Activated naive CD8-positive, alpha-beta T cell treated with anti-CD3 and anti-CD28 coated beads, Interleukin-2, amount 50 U/mL, for 24 hours (primary cell): ENCODE results near the gene MLLT6.
A peak's percentile ranks its signal among the peaks of the same experiment; 100 is the strongest.

ENCODE experiments used
- ATAC-seq: fragments of 150-1000 bp; cut with Tn5 transposase; one replicate; pipeline ENCODE4 v1.10.0; 2021
- DNase-seq: peaks from one replicate; pipeline ENCODE4 v3.0.0; 2021
- H3K27ac Mint-ChIP-seq: one replicate; pipeline ENCODE4 v1.8.0; 2021; ENCODE audit warnings: mild to moderate bottlenecking, mixed read lengths
- H3K27me3 Mint-ChIP-seq: one replicate; pipeline ENCODE4 v1.8.0; 2021; ENCODE audit warnings: mixed read lengths
- H3K36me3 Mint-ChIP-seq: one replicate; pipeline ENCODE4 v1.8.0; 2021; ENCODE audit warnings: low read depth, mixed read lengths
- H3K4me1 Mint-ChIP-seq: one replicate; pipeline ENCODE4 v1.8.0; 2021; ENCODE audit warnings: mixed read lengths
- H3K4me3 Mint-ChIP-seq: one replicate; pipeline ENCODE4 v1.8.0; 2021; ENCODE audit warnings: mild to moderate bottlenecking, moderate library complexity, mixed read lengths
- H3K9me3 Mint-ChIP-seq: one replicate; pipeline ENCODE4 v1.8.0; 2021; ENCODE audit warnings: mixed read lengths

The MLLT6 gene

GRCh38 chr17:38709104-38709820 is 4.2 kb downstream of the MLLT6 start:
- no peaks in the 10 kb centered on the region for H3K9me3 Mint-ChIP-seq
- H3K4me1 Mint-ChIP-seq: peaks cover 63% of the 10 kb centered on the region
- H3K27ac Mint-ChIP-seq: peak overlapping the region; percentile 47
- H3K4me3 Mint-ChIP-seq: no peak overlapping the region
- DNase-seq (no peak), ATAC-seq (no peak)
- H3K27me3 Mint-ChIP-seq: no peaks in the 10 kb centered on the region
- peaks cover 58% of the 10 kb centered on the region for H3K36me3 Mint-ChIP-seq

- H3K27me3 Mint-ChIP-seq: no peaks in the 10 kb centered on the region
- no peaks in the 10 kb centered on the region for H3K9me3 Mint-ChIP-seq
- peaks cover 61% of the 10 kb centered on the region for H3K36me3 Mint-ChIP-seq
- no peak overlapping the region for H3K4me3 Mint-ChIP-seq
- peak overlapping the region; percentile 47 for H3K27ac Mint-ChIP-seq
- ATAC-seq: no peak
- peaks cover 68% of the 10 kb centered on the region for H3K4me1 Mint-ChIP-seq
- no peak for DNase-seq
Measured at GRCh38 chr17:38709864-38710603, 5.0 kb downstream of the MLLT6 start.

GRCh38 chr17:38710604-38710962 is 5.5 kb downstream of the MLLT6 start:
- DNase-seq: no peak
- no peak overlapping the region for H3K4me3 Mint-ChIP-seq
- no peaks in the 10 kb centered on the region for H3K27me3 Mint-ChIP-seq
- no peak for ATAC-seq
- H3K4me1 Mint-ChIP-seq: peaks cover 73% of the 10 kb centered on the region
- H3K9me3 Mint-ChIP-seq: no peaks in the 10 kb centered on the region
- H3K27ac Mint-ChIP-seq: peak overlapping the region; percentile 47
- H3K36me3 Mint-ChIP-seq: peaks cover 63% of the 10 kb centered on the region

- Mint-ChIP-seq H3K27me3 (no peaks in the 10 kb centered on the region), H3K36me3 (peaks cover 63% of the 10 kb centered on the region), H3K4me1 (peaks cover 77% of the 10 kb centered on the region), H3K27ac (peak overlapping the region; percentile 47), H3K9me3 (no peaks in the 10 kb centered on the region), H3K4me3 (no peak overlapping the region)
- DNase-seq: no peak
- ATAC-seq: no peak
Measured at GRCh38 chr17:38710985-38711384, 5.9 kb downstream of the MLLT6 start.

GRCh38 chr17:38711792-38712571 is 6.9 kb downstream of the MLLT6 start:
- H3K4me3 Mint-ChIP-seq: no peak overlapping the region
- H3K9me3 Mint-ChIP-seq: no peaks in the 10 kb centered on the region
- DNase-seq: no peak
- H3K4me1 Mint-ChIP-seq: peaks cover 71% of the 10 kb centered on the region
- peak; percentile 12 for ATAC-seq
- peaks cover 56% of the 10 kb centered on the region for H3K36me3 Mint-ChIP-seq
- peak overlapping the region; percentile 47 for H3K27ac Mint-ChIP-seq
- no peaks in the 10 kb centered on the region for H3K27me3 Mint-ChIP-seq

GRCh38 chr17:38712593-38712992 is 7.5 kb downstream of the MLLT6 start:
- Mint-ChIP-seq H3K27ac (peak overlapping the region; percentile 47), H3K27me3 (no peaks in the 10 kb centered on the region), H3K4me1 (peaks cover 65% of the 10 kb centered on the region), H3K9me3 (no peaks in the 10 kb centered on the region), H3K4me3 (no peak overlapping the region), H3K36me3 (peaks cover 50% of the 10 kb centered on the region)
- no peak for DNase-seq
- no peak for ATAC-seq

- Mint-ChIP-seq H3K36me3 (peaks cover 49% of the 10 kb centered on the region), H3K4me1 (peaks cover 57% of the 10 kb centered on the region), H3K9me3 (no peaks in the 10 kb centered on the region), H3K4me3 (no peak overlapping the region), H3K27me3 (no peaks in the 10 kb centered on the region), H3K27ac (peak overlapping the region; percentile 31)
- DNase-seq (no peak), ATAC-seq (no peak)
Measured at GRCh38 chr17:38713456-38714075, 8.5 kb downstream of the MLLT6 start.

GRCh38 chr17:38715216-38715943 is 10.3 kb downstream of the MLLT6 start:
- H3K4me1 Mint-ChIP-seq: peaks cover 50% of the 10 kb centered on the region
- H3K27ac Mint-ChIP-seq: peak overlapping the region; percentile 88
- H3K27me3 Mint-ChIP-seq: no peaks in the 10 kb centered on the region
- no peak for DNase-seq
- H3K9me3 Mint-ChIP-seq: no peaks in the 10 kb centered on the region
- peaks cover 41% of the 10 kb centered on the region for H3K36me3 Mint-ChIP-seq
- H3K4me3 Mint-ChIP-seq: peak overlapping the region; percentile 42
- ATAC-seq: peak; percentile 20

GRCh38 chr17:38716368-38717005 is 11.4 kb downstream of the MLLT6 start:
- DNase-seq (no peak), ATAC-seq (no peak)
- Mint-ChIP-seq H3K27me3 (no peaks in the 10 kb centered on the region), H3K27ac (no peak overlapping the region), H3K36me3 (peaks cover 38% of the 10 kb centered on the region), H3K9me3 (no peaks in the 10 kb centered on the region), H3K4me1 (peaks cover 44% of the 10 kb centered on the region), H3K4me3 (no peak overlapping the region)

GRCh38 chr17:38717139-38717745 is 12.2 kb downstream of the MLLT6 start:
- DNase-seq (no peak), ATAC-seq (no peak)
- Mint-ChIP-seq H3K4me3 (no peak overlapping the region), H3K36me3 (peaks cover 35% of the 10 kb centered on the region), H3K4me1 (peaks cover 39% of the 10 kb centered on the region), H3K9me3 (no peaks in the 10 kb centered on the region), H3K27ac (no peak overlapping the region), H3K27me3 (no peaks in the 10 kb centered on the region)

- peaks cover 40% of the 10 kb centered on the region for H3K4me1 Mint-ChIP-seq
- peaks cover 34% of the 10 kb centered on the region for H3K36me3 Mint-ChIP-seq
- peak overlapping the region; percentile 52 for H3K27ac Mint-ChIP-seq
- H3K27me3 Mint-ChIP-seq: no peaks in the 10 kb centered on the region
- no peak for ATAC-seq
- H3K4me3 Mint-ChIP-seq: no peak overlapping the region
- DNase-seq: no peak
- H3K9me3 Mint-ChIP-seq: no peaks in the 10 kb centered on the region
Measured at GRCh38 chr17:38719289-38719942, 14.3 kb downstream of the MLLT6 start.

- Mint-ChIP-seq H3K4me3 (no peak overlapping the region), H3K27me3 (no peaks in the 10 kb centered on the region), H3K9me3 (no peaks in the 10 kb centered on the region), H3K36me3 (peaks cover 29% of the 10 kb centered on the region), H3K4me1 (peaks cover 38% of the 10 kb centered on the region), H3K27ac (no peak overlapping the region)
- DNase-seq (no peak), ATAC-seq (no peak)
Measured at GRCh38 chr17:38719943-38720641, 15.0 kb downstream of the MLLT6 start.
